B cell (primary cell): ENCODE measurements around the gene TGFBR3. TPM values are rescaled to one million over a fixed set of nuclear protein-coding genes. Genes with fewer than 3 reads are reported as not detected.

Source experiments
- ATAC-seq: fragments of 200-7000 bp; cut with Tn5 transposase; one replicate; pipeline ENCODE4 v1.10.0; 2021; ENCODE audit warnings: low read depth, mild to moderate bottlenecking, moderate number of reproducible peaks, moderate library complexity
- CTCF ChIA-PET: fragments of 350-600 bp; sonication (Branson Sonifier 250); formaldehyde crosslinking; loops from one replicate; lab custom pipeline; 2021; ENCODE audit warnings: antibody characterized with exemption, inconsistent platforms; lab: Charles Lee
- POLR2A ChIA-PET: fragments of 350-600 bp; sonication (Branson Sonifier 250); formaldehyde crosslinking; loops from one replicate; lab custom pipeline; 2021; ENCODE audit warnings: antibody characterized with exemption; lab: Charles Lee
- DNase-seq: peaks from one replicate; pipeline ENCODE4 v3.0.0; 2013
- H2AFZ ChIP-seq: 2 replicates; pipeline ENCODE4 v1.6.1; 2012; ENCODE audit warnings: mild to moderate bottlenecking, low read depth, low read length; ENCODE audit not compliant: insufficient read depth, poor library complexity, severe bottlenecking
- H3K27ac ChIP-seq, 2 donors: 1 replicate in 1 of 2; 2 replicates in 1 of 2; pipeline ENCODE4 v1.5.1; 2012 to 2013; ENCODE audit warnings: low read length in 2 of 2, mild to moderate bottlenecking in 2 of 2, moderate library complexity in 1 of 2
- H3K27me3 ChIP-seq, 4 experiments: fragments of 200-600 bp in 1 of 4; sonication (generic) in 1 of 4; replicated peaks in 1 of 4; 1 replicate in 2 of 4; 2 replicates in 2 of 4; pipeline versions ENCODE4 v1.6.1 to v1.7.0; 2013 to 2016; ENCODE audit warnings: low read length in 3 of 4, mild to moderate bottlenecking in 2 of 4, mixed read lengths in 1 of 4, moderate library complexity in 1 of 4; ENCODE audit not compliant: insufficient read depth in 4 of 4, control insufficient read depth in 3 of 4; ENCODE audit errors: control extremely low read depth in 1 of 4
- H3K36me3 ChIP-seq, 2 experiments: replicated peaks in 1 of 2; 1 replicate in 1 of 2; 2 replicates in 1 of 2; pipeline versions ENCODE4 v1.6.1 to v1.7.1; 2013; ENCODE audit warnings: low read length in 1 of 2; ENCODE audit not compliant: insufficient read depth in 2 of 2, control insufficient read depth in 1 of 2; ENCODE audit errors: control extremely low read depth in 1 of 2, extremely low read depth in 1 of 2
- H3K4me1 ChIP-seq, 2 donors: fragments of 200-600 bp in 1 of 2; sonication (generic) in 1 of 2; 1 replicate in 1 of 2; 2 replicates in 1 of 2; pipeline versions ENCODE4 v1.5.1 to v1.6.1; 2013 to 2017; ENCODE audit warnings: low read length in 2 of 2; ENCODE audit not compliant: control insufficient read depth in 2 of 2, insufficient read depth in 2 of 2
- H3K4me2 ChIP-seq: replicated peaks from 2 replicates; pipeline ENCODE3; 2012; ENCODE audit warnings: mild to moderate bottlenecking, low read depth, low read length; ENCODE audit not compliant: poor library complexity, severe bottlenecking
- H3K4me3 ChIP-seq, 5 experiments: fragments of 200-600 bp in 1 of 5; sonication (generic) in 1 of 5; 1 replicate in 3 of 5; 2 replicates in 2 of 5; pipeline versions ENCODE4 v1.5.1 to v1.7.0; 2011 to 2016; ENCODE audit warnings: low read length in 4 of 5, mild to moderate bottlenecking in 4 of 5, low read depth in 2 of 5, control low read depth in 1 of 5, moderate library complexity in 1 of 5; ENCODE audit not compliant: insufficient read depth in 1 of 5; ENCODE audit errors: control extremely low read depth in 1 of 5, extremely low read depth in 1 of 5
- H3K79me2 ChIP-seq: fragments of 200-600 bp; sonication (generic); one replicate; pipeline ENCODE4 v1.6.0; 2016; ENCODE audit warnings: low read length; ENCODE audit not compliant: control insufficient read depth, insufficient read depth
- H3K9ac ChIP-seq: fragments of 200-600 bp; sonication (generic); 2 replicates; pipeline ENCODE4 v1.6.1; 2017; ENCODE audit warnings: mild to moderate bottlenecking, low read length, moderate library complexity
- H3K9me3 ChIP-seq, 3 donors: one replicate each; pipeline versions ENCODE4 v1.6.1 to v1.7.1; 2013; ENCODE audit warnings: low read length in 2 of 3; ENCODE audit not compliant: control insufficient read depth in 2 of 3, insufficient read depth in 1 of 3; ENCODE audit errors: control extremely low read depth in 1 of 3
- H4K20me1 ChIP-seq: 2 replicates; pipeline ENCODE4 v1.6.0; 2012; ENCODE audit warnings: mild to moderate bottlenecking, low read length; ENCODE audit not compliant: insufficient read depth, control insufficient read depth, poor library complexity, severe bottlenecking
- H3K27ac Mint-ChIP-seq: one replicate; pipeline ENCODE4 v1.8.0; 2021; ENCODE audit warnings: mixed read lengths
- H3K27me3 Mint-ChIP-seq: one replicate; pipeline ENCODE4 v1.8.0; 2021; ENCODE audit warnings: mixed read lengths
- H3K4me1 Mint-ChIP-seq: one replicate; pipeline ENCODE4 v1.8.0; 2021; ENCODE audit warnings: mixed read lengths
- H3K4me3 Mint-ChIP-seq: one replicate; pipeline ENCODE4 v1.8.0; 2021; ENCODE audit warnings: mixed read lengths
- H3K9me3 Mint-ChIP-seq: one replicate; pipeline ENCODE4 v1.8.0; 2022; ENCODE audit warnings: mixed read lengths; ENCODE audit not compliant: insufficient read depth
- CTCF ChIP-seq: fragments of 200-600 bp; IDR thresholded peaks from one replicate; pipeline ENCODE4 v1.8.0; 2022; ENCODE audit warnings: antibody characterized with exemption, mild to moderate bottlenecking
- EZH2 ChIP-seq: IDR thresholded peaks from 2 replicates; pipeline ENCODE4 v1.6.1; 2012; ENCODE audit warnings: borderline replicate concordance, low read depth, mild to moderate bottlenecking, moderate library complexity, low read length; ENCODE audit not compliant: insufficient read depth, poor library complexity, severe bottlenecking
- WGBS: methylation state at CpG from one replicate; pipeline ENCODE4 v1.1.5; 2013; ENCODE audit warnings: missing lambda C conversion rate; ENCODE audit not compliant: insufficient coverage; 5-methylcytosine and 5-hydroxymethylcytosine counted together
- intact Hi-C: fragments of 100-400 bp; cut with micrococcal nuclease; formaldehyde crosslinking; loops from one replicate; pipeline ENCODE4 v1.10.0; 2022
- polyA plus RNA-seq: library from polyadenylated mRNA; depleted of rRNA; stranded (reverse); fragments of >200 nt; gene quantifications from 2 replicates; pipeline ENCODE4 v1.2.3, GENCODE V29; 2012
- total RNA-seq, 2 donors: library from RNA; stranded (reverse); fragments of 120-200 nt in 1 of 2; gene quantifications; 1 replicate in 1 of 2; 2 replicates in 1 of 2; pipeline versions ENCODE4 v1.2.3 to v1.2.4, GENCODE V29; 2013 to 2022

The TGFBR3 gene
- total and polyA plus RNA-seq, 2 donors (not counting 1 experiment from before 2014, with no cell fraction given) = 0.10 to 0.12 TPM

- H3K27me3 ChIP-seq = no peaks in the 10 kb centered on the region
- no peak overlapping the region for H3K4me2 ChIP-seq
- no peaks in the 10 kb centered on the region for H4K20me1 ChIP-seq
- TF ChIP-seq EZH2 (no peak), CTCF (no peak)
- H3K27ac Mint-ChIP-seq = no peak overlapping the region
- no peak overlapping the region for H3K4me3 ChIP-seq
- H3K27me3 Mint-ChIP-seq = no peaks in the 10 kb centered on the region
- DNase-seq = no peak
- intact Hi-C loops = no loop called here
- no peaks in the 10 kb centered on the region for H3K9me3 Mint-ChIP-seq
- no peaks in the 10 kb centered on the region for H3K36me3 ChIP-seq
- no peak overlapping the region for H3K9ac ChIP-seq
- no peak overlapping the region for H3K4me3 Mint-ChIP-seq
- no peaks in the 10 kb centered on the region for H3K4me1 Mint-ChIP-seq
- no peaks in the 10 kb centered on the region for H3K79me2 ChIP-seq
- no peak for ATAC-seq
- no peaks in the 10 kb centered on the region for H3K9me3 ChIP-seq
- no peak overlapping the region for H2AFZ ChIP-seq
- ChIA-PET POLR2A (no interaction called here), CTCF (no interaction called here)
- H3K27ac ChIP-seq = no peak overlapping the region
- no peaks in the 10 kb centered on the region for H3K4me1 ChIP-seq
- WGBS = 90% methylated on average over 2 of the region's 10 CpGs
These were observed 108.2 kb downstream of the TGFBR3 start for GRCh38 chr1:91777630-91778300.

- TF ChIP-seq CTCF (no peak), EZH2 (no peak)
- DNase-seq = no peak
- ATAC-seq = no peak
- no peaks in the 10 kb centered on the region for H3K4me1 ChIP-seq
- no peaks in the 10 kb centered on the region for H3K27me3 ChIP-seq
- H3K4me3 Mint-ChIP-seq = no peak overlapping the region
- no peak overlapping the region for H3K9ac ChIP-seq
- WGBS = 100% methylated on average over 1 of the region's 1 CpG
- H3K27me3 Mint-ChIP-seq = no peaks in the 10 kb centered on the region
- ChIA-PET CTCF (no interaction called here), POLR2A (no interaction called here)
- H3K4me2 ChIP-seq = no peak overlapping the region
- no peaks in the 10 kb centered on the region for H3K4me1 Mint-ChIP-seq
- H3K27ac Mint-ChIP-seq = no peak overlapping the region
- intact Hi-C loops = no loop called here
- H3K79me2 ChIP-seq = no peaks in the 10 kb centered on the region
- no peak overlapping the region for H2AFZ ChIP-seq
- no peaks in the 10 kb centered on the region for H3K9me3 Mint-ChIP-seq
- no peak overlapping the region for H3K27ac ChIP-seq
- H4K20me1 ChIP-seq = no peaks in the 10 kb centered on the region
- no peaks in the 10 kb centered on the region for H3K9me3 ChIP-seq
- no peaks in the 10 kb centered on the region for H3K36me3 ChIP-seq
- H3K4me3 ChIP-seq = no peak overlapping the region
These were observed 108.8 kb downstream of the TGFBR3 start for GRCh38 chr1:91777196-91777595.
